Uterus (tissue), 2 donors: ENCODE data around the gene MGRN1.

Experiments used
- POLR2A ChIP-seq, 2 donors: fragments of 450-650 bp; IDR thresholded peaks; one replicate each; pipeline ENCODE4 v1.6.1; 2016; ENCODE audit warnings: antibody characterized with exemption in 2 of 2, mild to moderate bottlenecking in 1 of 2, moderate library complexity in 1 of 2
- TF ChIP-seq, protein P1 (sequence below), 4 experiments: fragments of 200-600 bp in 2 of 4; fragments of 450-650 bp in 2 of 4; sonication (generic) in 2 of 4; IDR thresholded peaks; one replicate each; pipeline ENCODE4 v1.5.1; 2016 to 2019; ENCODE audit warnings: antibody characterized with exemption in 4 of 4, mild to moderate bottlenecking in 2 of 4, moderate library complexity in 1 of 4

DNA sequence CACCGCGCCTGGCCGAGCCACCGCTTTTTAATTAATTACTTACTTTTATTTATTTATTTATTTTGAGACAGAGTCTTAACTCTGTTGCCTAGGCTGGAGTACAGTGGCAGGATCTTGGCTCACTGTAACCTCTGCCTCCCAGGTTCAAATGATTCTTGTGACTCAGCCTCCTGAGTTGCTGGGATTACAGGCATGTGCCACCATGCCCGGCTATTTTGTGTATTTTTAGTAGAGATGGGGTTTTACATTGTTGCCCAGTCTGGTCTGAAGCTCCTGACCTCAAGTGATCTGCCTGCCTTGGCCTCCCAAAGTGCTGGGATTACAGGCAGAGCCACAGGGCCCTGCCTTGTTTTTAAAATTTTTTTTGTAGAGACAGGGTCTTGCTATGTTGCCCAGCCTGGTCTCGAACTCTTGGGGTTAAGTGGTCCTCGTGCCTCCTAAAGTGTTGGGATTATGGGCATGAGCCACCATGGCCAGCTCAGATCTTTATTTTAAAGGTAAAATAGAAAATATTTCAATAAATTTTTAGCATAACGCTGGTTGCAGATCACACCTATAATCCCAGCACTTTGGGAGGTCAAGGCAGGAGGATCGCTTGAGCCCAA is 50.4 kb downstream of the MGRN1 start:
- TF ChIP-seq, protein P1, sequence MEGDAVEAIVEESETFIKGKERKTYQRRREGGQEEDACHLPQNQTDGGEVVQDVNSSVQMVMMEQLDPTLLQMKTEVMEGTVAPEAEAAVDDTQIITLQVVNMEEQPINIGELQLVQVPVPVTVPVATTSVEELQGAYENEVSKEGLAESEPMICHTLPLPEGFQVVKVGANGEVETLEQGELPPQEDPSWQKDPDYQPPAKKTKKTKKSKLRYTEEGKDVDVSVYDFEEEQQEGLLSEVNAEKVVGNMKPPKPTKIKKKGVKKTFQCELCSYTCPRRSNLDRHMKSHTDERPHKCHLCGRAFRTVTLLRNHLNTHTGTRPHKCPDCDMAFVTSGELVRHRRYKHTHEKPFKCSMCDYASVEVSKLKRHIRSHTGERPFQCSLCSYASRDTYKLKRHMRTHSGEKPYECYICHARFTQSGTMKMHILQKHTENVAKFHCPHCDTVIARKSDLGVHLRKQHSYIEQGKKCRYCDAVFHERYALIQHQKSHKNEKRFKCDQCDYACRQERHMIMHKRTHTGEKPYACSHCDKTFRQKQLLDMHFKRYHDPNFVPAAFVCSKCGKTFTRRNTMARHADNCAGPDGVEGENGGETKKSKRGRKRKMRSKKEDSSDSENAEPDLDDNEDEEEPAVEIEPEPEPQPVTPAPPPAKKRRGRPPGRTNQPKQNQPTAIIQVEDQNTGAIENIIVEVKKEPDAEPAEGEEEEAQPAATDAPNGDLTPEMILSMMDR (IDR thresholded peaks at IDR 0.05): no peak
- no peak for TF ChIP-seq POLR2A (IDR thresholded peaks at IDR 0.05)
